Measurements from ENCODE around the gene LLGL2.

The LLGL2 gene

DNA sequence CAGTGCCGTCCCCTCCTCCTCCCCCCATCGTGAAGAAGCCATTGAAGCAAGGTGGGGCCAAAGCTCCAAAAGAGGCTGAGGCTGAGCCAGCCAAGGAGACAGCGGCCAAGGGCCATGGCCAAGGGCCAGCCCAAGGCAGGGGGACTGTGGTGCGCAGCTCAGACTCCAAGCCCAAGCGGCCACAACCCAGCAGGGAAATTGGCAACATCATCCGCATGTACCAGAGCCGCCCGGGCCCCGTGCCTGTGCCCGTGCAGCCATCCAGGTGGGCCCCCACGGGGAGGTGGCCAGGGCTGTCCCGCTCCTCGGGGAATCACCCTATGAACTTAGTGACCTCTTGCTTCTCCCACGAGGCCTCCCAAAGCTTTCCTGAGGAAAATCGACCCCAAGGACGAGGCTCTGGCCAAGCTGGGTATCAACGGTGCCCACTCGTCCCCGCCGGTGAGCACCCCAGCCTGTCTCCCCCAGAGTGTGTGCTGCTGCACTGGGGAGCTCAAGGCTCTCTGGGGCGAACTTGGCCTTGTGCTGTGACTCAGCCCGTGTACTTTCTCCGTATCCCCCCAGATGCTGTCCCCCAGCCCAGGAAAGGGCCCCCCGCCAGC lies 91.1 kb downstream of the LLGL2 start:
- H3K4me3 ChIP-seq (ENCODE audit: low read depth, low read length), result no peak overlapping the region
- TF ChIP-seq, protein P1, sequence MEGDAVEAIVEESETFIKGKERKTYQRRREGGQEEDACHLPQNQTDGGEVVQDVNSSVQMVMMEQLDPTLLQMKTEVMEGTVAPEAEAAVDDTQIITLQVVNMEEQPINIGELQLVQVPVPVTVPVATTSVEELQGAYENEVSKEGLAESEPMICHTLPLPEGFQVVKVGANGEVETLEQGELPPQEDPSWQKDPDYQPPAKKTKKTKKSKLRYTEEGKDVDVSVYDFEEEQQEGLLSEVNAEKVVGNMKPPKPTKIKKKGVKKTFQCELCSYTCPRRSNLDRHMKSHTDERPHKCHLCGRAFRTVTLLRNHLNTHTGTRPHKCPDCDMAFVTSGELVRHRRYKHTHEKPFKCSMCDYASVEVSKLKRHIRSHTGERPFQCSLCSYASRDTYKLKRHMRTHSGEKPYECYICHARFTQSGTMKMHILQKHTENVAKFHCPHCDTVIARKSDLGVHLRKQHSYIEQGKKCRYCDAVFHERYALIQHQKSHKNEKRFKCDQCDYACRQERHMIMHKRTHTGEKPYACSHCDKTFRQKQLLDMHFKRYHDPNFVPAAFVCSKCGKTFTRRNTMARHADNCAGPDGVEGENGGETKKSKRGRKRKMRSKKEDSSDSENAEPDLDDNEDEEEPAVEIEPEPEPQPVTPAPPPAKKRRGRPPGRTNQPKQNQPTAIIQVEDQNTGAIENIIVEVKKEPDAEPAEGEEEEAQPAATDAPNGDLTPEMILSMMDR (IDR thresholded peaks at IDR 0.05; ENCODE audit: low read depth, low read length), result no peak

DNA sequence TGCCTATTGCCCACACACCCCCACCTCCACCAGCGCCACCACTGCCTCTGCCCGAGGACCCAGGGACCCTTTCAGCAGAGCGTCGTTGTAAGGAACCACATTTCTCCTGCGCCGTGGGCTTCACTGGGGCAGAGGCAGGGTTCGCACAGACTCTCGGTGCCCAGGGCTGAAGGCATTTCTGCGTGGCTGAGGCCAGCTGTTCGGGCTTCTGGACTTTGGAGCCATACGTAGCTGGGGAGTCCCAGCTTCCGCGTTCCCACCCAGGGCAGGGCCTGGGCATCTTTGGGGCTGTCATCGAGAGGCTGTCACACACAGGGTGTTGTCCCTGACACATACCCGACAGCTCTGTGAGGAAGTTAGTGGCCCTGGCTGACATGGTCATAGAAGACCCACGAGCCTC lies 91.7 kb downstream of the LLGL2 start:
- no peak overlapping the region for H3K4me3 ChIP-seq (ENCODE audit: low read depth, low read length)
- TF ChIP-seq, protein P1 (IDR thresholded peaks at IDR 0.05; ENCODE audit: low read depth, low read length), result no peak

DNA sequence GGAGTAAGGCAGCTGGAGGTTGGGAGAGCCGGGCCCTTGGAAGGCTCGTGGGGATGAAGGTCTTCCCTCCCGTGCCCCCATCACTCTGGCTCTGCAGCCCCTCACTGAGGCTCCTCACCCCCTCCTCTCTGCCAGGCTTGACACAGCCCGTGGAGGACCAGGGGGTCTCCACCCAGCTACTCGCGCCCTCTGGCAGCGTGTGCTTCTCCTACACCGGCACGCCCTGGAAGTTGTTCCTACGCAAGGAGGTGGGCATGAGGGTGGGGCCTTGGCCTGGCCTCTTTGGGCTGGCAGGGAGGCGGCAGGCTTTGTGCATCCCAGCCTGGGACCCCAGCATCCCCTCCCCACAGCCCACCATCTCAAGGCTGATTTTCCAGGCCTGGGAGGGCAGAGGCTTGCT lies 92.2 kb downstream of the LLGL2 start:
- H3K4me3 ChIP-seq (ENCODE audit: low read depth, low read length), result no peak overlapping the region
- TF ChIP-seq, protein P1 (IDR thresholded peaks at IDR 0.05; ENCODE audit: low read depth, low read length), result no peak

DNA sequence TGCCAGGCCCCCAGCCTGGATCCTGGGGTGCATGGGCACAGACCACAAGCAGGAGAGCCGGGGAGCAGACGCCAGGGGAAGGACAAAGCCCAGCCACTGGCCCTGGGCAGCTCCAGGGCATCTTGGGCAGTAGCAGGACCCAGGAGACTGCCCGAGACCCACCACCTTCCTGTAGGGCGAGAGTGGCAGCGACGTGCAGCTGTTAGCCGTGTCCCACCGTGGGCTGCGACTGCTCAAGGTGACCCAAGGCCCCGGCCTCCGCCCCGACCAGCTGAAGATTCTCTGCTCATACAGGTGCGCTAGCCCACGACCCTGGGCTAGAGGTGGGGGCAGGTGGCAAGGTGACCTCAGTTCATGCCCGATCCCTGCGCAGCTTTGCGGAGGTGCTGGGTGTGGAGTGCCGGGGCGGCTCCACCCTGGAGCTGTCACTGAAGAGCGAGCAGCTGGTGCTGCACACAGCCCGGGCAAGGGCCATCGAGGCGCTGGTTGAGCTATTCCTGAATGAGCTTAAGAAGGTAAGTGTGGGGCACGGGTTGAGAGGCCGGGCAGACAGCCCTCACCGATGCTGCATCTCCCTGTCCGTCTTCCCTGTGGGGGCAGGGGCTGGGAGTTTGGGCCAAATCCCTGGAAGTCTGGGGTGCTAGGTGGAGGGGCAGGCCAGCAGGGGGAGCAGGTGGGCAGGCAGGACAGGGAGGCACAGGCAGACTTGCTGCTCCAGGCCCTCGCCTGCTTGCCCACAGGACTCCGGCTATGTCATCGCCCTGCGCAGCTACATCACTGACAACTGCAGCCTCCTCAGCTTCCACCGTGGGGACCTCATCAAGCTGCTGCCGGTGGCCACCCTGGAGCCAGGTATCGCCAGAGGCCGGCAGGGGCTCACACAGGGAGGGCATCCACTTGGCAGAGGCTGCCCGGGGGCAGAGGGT lies 94.3 kb downstream of the LLGL2 start:
- TF ChIP-seq, protein P1 (IDR thresholded peaks at IDR 0.05; ENCODE audit: low read depth, low read length), result peak; percentile 64

DNA sequence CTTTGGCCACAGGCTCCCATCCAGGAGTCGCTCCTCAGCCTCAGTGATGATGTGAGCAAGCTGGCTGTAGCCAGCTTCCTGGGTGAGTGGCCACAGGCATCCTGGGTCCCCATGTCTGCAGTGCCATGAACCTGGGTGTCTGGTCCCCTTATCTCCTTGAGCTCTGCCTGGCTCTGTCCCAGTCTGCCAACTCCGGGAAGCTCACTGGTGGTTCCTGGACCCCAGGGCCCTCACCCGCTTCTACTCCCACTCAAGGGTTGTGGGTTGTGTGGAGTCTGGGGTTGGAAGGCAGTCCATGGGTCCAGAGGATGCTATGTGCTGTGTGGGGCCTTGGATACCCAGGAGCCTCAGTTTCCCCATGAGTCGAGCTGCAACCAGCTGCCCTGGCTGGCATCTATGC lies 96.0 kb downstream of the LLGL2 start:
- TF ChIP-seq, protein P1 (IDR thresholded peaks at IDR 0.05; ENCODE audit: low read depth, low read length), result no peak

More for the DNA sequence above, 94.3 kb downstream of the LLGL2 start:
- no peak overlapping the region for H3K4me3 ChIP-seq (ENCODE audit: low read depth, low read length)

DNA sequence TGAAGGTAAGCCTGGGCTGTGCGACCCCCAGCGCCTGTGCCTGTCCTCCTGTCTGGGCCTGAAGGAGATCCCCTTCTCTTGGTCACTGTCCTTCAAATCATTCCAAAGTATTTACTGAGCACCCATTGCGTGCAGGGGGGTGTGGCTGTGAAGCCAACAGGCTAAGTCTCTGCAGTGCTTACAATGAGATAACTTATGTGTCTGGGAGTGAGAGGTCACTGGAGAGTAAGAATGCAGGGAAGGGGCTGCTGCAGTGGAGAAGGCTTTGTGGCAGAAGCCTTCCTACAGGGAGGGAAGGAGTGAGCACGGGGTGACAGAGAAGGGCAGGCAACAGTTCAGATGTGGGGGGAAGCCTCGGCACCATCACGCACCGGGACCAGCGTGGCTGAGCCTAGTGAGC lies 96.6 kb downstream of the LLGL2 start:
- TF ChIP-seq, protein P1 (IDR thresholded peaks at IDR 0.05; ENCODE audit: low read depth, low read length), result no peak

More for the DNA sequence above, 96.0 kb downstream of the LLGL2 start:
- H3K4me3 ChIP-seq (ENCODE audit: low read depth, low read length), result no peak overlapping the region

DNA sequence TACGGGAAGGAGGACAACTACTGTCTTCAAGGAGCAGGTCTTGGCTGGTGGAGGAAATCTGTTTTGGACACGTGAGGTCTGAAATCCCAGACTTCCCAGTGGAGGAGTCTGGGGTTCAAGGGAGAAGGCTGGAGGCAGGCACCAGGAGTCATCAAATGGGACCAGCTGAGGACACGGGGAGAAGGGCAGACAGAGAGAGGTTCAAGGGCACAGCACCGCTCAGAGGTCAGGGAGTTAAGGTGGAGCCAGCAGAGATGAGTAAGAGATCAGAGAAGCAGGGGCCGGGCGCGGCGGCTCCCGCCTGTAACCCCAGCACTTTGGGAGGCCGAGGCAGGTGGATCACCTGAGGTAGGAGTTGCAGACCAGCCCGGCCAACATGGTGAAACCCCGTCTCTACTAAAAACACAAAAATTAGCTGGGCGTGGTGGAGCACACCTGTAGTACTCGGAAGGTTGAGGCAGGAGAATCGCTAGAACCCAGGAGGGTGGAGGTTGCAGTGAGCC lies 97.3 kb downstream of the LLGL2 start:
- TF ChIP-seq, protein P1 (IDR thresholded peaks at IDR 0.05; ENCODE audit: low read depth, low read length), result no peak
- no peak overlapping the region for H3K4me3 ChIP-seq (ENCODE audit: low read depth, low read length)

More for the DNA sequence above, 96.6 kb downstream of the LLGL2 start:
- no peak overlapping the region for H3K4me3 ChIP-seq (ENCODE audit: low read depth, low read length)

All from WI38 (cell line).